ENCODE results near the gene TMEM87A.

DNA sequence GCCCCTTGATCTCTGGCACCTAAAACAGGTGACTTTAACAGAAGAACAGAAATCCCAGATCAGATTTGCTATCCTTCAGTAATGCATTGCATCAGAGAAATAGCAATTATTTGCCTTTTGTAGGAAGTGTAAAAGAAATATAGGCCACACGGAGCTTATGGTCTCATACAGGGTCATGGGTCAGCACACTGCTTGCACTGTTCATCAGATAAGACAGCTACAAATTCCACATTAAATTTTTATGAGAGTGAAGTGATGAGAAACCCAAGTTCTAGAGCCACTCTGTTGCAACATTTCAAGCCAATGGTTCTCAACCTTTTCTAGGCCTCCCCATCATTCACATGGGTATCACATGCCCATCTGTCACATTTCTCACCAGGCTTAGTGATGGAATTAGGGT, 33.4 kb upstream of the TMEM87A start:
- TF ChIP-seq, protein P1, sequence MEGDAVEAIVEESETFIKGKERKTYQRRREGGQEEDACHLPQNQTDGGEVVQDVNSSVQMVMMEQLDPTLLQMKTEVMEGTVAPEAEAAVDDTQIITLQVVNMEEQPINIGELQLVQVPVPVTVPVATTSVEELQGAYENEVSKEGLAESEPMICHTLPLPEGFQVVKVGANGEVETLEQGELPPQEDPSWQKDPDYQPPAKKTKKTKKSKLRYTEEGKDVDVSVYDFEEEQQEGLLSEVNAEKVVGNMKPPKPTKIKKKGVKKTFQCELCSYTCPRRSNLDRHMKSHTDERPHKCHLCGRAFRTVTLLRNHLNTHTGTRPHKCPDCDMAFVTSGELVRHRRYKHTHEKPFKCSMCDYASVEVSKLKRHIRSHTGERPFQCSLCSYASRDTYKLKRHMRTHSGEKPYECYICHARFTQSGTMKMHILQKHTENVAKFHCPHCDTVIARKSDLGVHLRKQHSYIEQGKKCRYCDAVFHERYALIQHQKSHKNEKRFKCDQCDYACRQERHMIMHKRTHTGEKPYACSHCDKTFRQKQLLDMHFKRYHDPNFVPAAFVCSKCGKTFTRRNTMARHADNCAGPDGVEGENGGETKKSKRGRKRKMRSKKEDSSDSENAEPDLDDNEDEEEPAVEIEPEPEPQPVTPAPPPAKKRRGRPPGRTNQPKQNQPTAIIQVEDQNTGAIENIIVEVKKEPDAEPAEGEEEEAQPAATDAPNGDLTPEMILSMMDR (IDR thresholded peaks at IDR 0.05 in 8 of 11, conservative IDR thresholded peaks at IDR 0.05 in 3 of 11), result no peak
- no peak for TF ChIP-seq POLR2AphosphoS5 (IDR thresholded peaks at IDR 0.05)

Data from spleen (tissue), 7 donors.